Liver (tissue), 9 donors: ENCODE measurements around the gene BMS1. TPM values are rescaled to one million over a fixed set of nuclear protein-coding genes. Genes with fewer than 3 reads are reported as not detected.

Source experiments
- DNase-seq: peaks from one replicate; pipeline ENCODE4 v3.0.0-alpha.2; 2017; ENCODE audit warnings: low spot score
- H3K27ac ChIP-seq, 2 donors: one replicate each; pipeline ENCODE4 v1.7.0; 2013; ENCODE audit warnings: inconsistent platforms in 2 of 2, low read length in 2 of 2, control low read depth in 1 of 2, low read depth in 1 of 2, mild to moderate bottlenecking in 1 of 2
- H3K27me3 ChIP-seq, 4 donors: one replicate each; pipeline versions ENCODE4 v1.6.1 to v1.7.0; 2013; ENCODE audit warnings: low read length in 3 of 4, inconsistent platforms in 1 of 4, mild to moderate bottlenecking in 1 of 4, moderate library complexity in 1 of 4; ENCODE audit not compliant: control insufficient read depth in 4 of 4, insufficient read depth in 4 of 4
- H3K36me3 ChIP-seq, 4 donors: one replicate each; pipeline versions ENCODE4 v1.6.1 to v1.7.0; 2013; ENCODE audit warnings: low read length in 3 of 4, mild to moderate bottlenecking in 3 of 4, low read depth in 1 of 4, moderate library complexity in 1 of 4; ENCODE audit not compliant: control insufficient read depth in 4 of 4, insufficient read depth in 3 of 4
- H3K4me1 ChIP-seq, 4 donors: one replicate each; pipeline versions ENCODE4 v1.6.1 to v1.7.0; 2013; ENCODE audit warnings: low read length in 3 of 4, mild to moderate bottlenecking in 3 of 4, moderate library complexity in 1 of 4; ENCODE audit not compliant: control insufficient read depth in 4 of 4, insufficient read depth in 4 of 4
- H3K4me3 ChIP-seq, 3 donors: one replicate each; pipeline versions ENCODE4 v1.6.1 to v1.7.0; 2013; ENCODE audit warnings: low read length in 3 of 3, control low read depth in 1 of 3, low read depth in 1 of 3, mild to moderate bottlenecking in 1 of 3
- H3K9ac ChIP-seq, 2 donors: one replicate each; pipeline ENCODE4 v1.7.0; 2013; ENCODE audit warnings: low read length in 2 of 2, mild to moderate bottlenecking in 2 of 2, moderate library complexity in 2 of 2, control low read depth in 1 of 2, low read depth in 1 of 2
- H3K9me3 ChIP-seq, 4 donors: one replicate each; pipeline versions ENCODE4 v1.6.1 to v1.7.0; 2013; ENCODE audit warnings: low read length in 3 of 4; ENCODE audit not compliant: control insufficient read depth in 4 of 4
- EGR1 ChIP-seq, 2 donors: IDR thresholded peaks; 2 replicates each; pipeline ENCODE4 v1.6.1; 2016 to 2018; ENCODE audit warnings: antibody characterized with exemption in 2 of 2, low read depth in 2 of 2
- FOXA1 ChIP-seq: IDR thresholded peaks from 2 replicates; pipeline ENCODE4 v1.6.1; 2016; ENCODE audit warnings: antibody characterized with exemption
- FOXA2 ChIP-seq: IDR thresholded peaks from 2 replicates; pipeline ENCODE4 v1.6.1; 2016; ENCODE audit warnings: antibody characterized with exemption
- GABPA ChIP-seq, 2 donors: IDR thresholded peaks in 1 of 2; conservative IDR thresholded peaks in 1 of 2; 2 replicates each; pipeline ENCODE4 v1.6.1; 2016; ENCODE audit warnings: antibody characterized with exemption in 2 of 2, mild to moderate bottlenecking in 1 of 2, moderate library complexity in 1 of 2
- HNF4G ChIP-seq: IDR thresholded peaks from 2 replicates; pipeline ENCODE4 v1.6.1; 2016; ENCODE audit warnings: antibody characterized with exemption
- JUND ChIP-seq, 2 donors: IDR thresholded peaks; 2 replicates each; pipeline ENCODE4 v1.6.1; 2016; ENCODE audit warnings: antibody characterized with exemption in 2 of 2
- NR2F2 ChIP-seq: IDR thresholded peaks from 2 replicates; pipeline ENCODE4 v1.6.1; 2016; ENCODE audit warnings: antibody characterized with exemption
- RAD21 ChIP-seq, 2 donors: IDR thresholded peaks; 2 replicates each; pipeline ENCODE4 v1.6.1; 2016; ENCODE audit warnings: antibody characterized with exemption in 2 of 2, mild to moderate bottlenecking in 2 of 2
- RXRA ChIP-seq, 2 donors: IDR thresholded peaks; 2 replicates each; pipeline ENCODE4 v1.6.1; 2017 to 2018; ENCODE audit warnings: antibody characterized with exemption in 2 of 2, mild to moderate bottlenecking in 1 of 2
- SP1 ChIP-seq: IDR thresholded peaks from 2 replicates; pipeline ENCODE4 v1.6.1; 2018; ENCODE audit warnings: antibody characterized with exemption, mild to moderate bottlenecking
- TAF1 ChIP-seq: conservative IDR thresholded peaks from 2 replicates; pipeline ENCODE4 v1.6.1; 2016; ENCODE audit warnings: antibody characterized with exemption, mild to moderate bottlenecking
- YY1 ChIP-seq: IDR thresholded peaks from 2 replicates; pipeline ENCODE4 v1.6.1; 2016; ENCODE audit warnings: antibody characterized with exemption, mild to moderate bottlenecking
- WGBS: extraction: QIAGEN DNeasy Blood & Tissue Kit; methylation state at CpG from one replicate; pipeline ENCODE4 v1.1.7; 2013; 5-methylcytosine and 5-hydroxymethylcytosine counted together
- polyA plus RNA-seq, 2 donors: library from polyadenylated mRNA; stranded (reverse) in 1 of 2; unstranded in 1 of 2; fragments of 200-250 nt in 1 of 2; fragments of >200 nt in 1 of 2; fragmentation: Nextera tagmentation in 1 of 2; extraction: Ambion mirVana in 1 of 2; gene quantifications; one replicate each; pipeline versions ENCODE4 v1.2.1 to v1.2.3, GENCODE V29; 2013 to 2015
- total RNA-seq, 2 donors: library from RNA; depleted of rRNA; stranded (reverse); fragments of >200 nt; gene quantifications; one replicate each; pipeline ENCODE4 v1.2.3, GENCODE V29; 2014
- TF ChIP-seq, protein P1 (sequence below): fragments of 150-350 bp; IDR thresholded peaks from 2 replicates; pipeline ENCODE4 v1.5.1; 2017; ENCODE audit warnings: improper control_type of control experiment, low read depth, low read length; ENCODE audit not compliant: missing input control
- TF ChIP-seq, protein P2 (sequence below): IDR thresholded peaks from 2 replicates; pipeline ENCODE4 v1.6.1; 2016; ENCODE audit warnings: antibody characterized with exemption
- TF ChIP-seq, protein P3 (sequence below): IDR thresholded peaks from 2 replicates; pipeline ENCODE4 v1.6.1; 2016; ENCODE audit warnings: antibody characterized with exemption
- TF ChIP-seq, protein P4 (sequence below): IDR thresholded peaks from 2 replicates; pipeline ENCODE4 v1.6.1; 2016; ENCODE audit warnings: antibody characterized with exemption, mild to moderate bottlenecking
- TF ChIP-seq, protein P5 (sequence below): IDR thresholded peaks from 2 replicates; pipeline ENCODE4 v1.6.1; 2016; ENCODE audit warnings: antibody characterized with exemption
- donor health status: healthy.
- donor health status: healthy.
- donor health status: healthy.
- donor health status: healthy.
- donor health status: healthy.

The BMS1 gene
- total and polyA plus RNA-seq, 4 donors = 3.6 to 10.4 (median 5.2) TPM

DNA sequence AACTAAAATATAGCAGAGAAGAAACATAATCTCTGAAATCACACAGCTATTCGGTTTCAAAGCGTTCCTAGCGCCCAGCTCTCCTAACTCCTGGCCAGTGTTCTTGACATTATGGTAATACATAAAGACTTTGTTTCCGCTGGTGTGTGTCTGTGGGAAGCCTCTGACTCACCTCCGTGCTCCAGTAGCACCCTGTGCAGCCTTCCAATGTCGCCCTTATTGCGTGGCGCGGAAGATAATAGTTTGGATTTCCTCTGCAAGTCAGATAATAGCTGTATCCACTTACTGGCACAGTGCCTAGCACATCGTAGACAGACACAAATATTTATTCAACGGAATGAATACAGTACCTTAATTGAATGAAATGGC lies 570 bp downstream of the BMS1 start:
- Histone ChIP-seq H3K4me1 (peaks cover 4 to 16% (median 7%) of the 10 kb centered on the region in 4 donors), H3K9me3 (no peaks in the 10 kb centered on the region), H3K4me3 (peak overlapping the region; percentile 80 to 98 (median 89)), H3K9ac (peak overlapping the region; percentile 83 to 85), H3K27me3 (no peaks in the 10 kb centered on the region), H3K27ac (peak overlapping the region; percentile 85 to 90), H3K36me3 (peaks cover 0 to 32% (median 24%) of the 10 kb centered on the region in 4 donors)
- WGBS = 2% methylated on average over 11 of the region's 11 CpGs
- DNase-seq = no peak
- no peak for TF ChIP-seq RAD21 (IDR thresholded peaks at IDR 0.05)
- no peak for TF ChIP-seq YY1
- TF ChIP-seq, protein P1, sequence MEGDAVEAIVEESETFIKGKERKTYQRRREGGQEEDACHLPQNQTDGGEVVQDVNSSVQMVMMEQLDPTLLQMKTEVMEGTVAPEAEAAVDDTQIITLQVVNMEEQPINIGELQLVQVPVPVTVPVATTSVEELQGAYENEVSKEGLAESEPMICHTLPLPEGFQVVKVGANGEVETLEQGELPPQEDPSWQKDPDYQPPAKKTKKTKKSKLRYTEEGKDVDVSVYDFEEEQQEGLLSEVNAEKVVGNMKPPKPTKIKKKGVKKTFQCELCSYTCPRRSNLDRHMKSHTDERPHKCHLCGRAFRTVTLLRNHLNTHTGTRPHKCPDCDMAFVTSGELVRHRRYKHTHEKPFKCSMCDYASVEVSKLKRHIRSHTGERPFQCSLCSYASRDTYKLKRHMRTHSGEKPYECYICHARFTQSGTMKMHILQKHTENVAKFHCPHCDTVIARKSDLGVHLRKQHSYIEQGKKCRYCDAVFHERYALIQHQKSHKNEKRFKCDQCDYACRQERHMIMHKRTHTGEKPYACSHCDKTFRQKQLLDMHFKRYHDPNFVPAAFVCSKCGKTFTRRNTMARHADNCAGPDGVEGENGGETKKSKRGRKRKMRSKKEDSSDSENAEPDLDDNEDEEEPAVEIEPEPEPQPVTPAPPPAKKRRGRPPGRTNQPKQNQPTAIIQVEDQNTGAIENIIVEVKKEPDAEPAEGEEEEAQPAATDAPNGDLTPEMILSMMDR = no peak
- no peak for TF ChIP-seq JUND (IDR thresholded peaks at IDR 0.05)
- no peak for TF ChIP-seq NR2F2
- TF ChIP-seq, protein P2, sequence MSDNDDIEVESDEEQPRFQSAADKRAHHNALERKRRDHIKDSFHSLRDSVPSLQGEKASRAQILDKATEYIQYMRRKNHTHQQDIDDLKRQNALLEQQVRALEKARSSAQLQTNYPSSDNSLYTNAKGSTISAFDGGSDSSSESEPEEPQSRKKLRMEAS = no peak
- TF ChIP-seq SP1 = no peak
- TF ChIP-seq RXRA (IDR thresholded peaks at IDR 0.05) = no peak
- TF ChIP-seq, protein P3, sequence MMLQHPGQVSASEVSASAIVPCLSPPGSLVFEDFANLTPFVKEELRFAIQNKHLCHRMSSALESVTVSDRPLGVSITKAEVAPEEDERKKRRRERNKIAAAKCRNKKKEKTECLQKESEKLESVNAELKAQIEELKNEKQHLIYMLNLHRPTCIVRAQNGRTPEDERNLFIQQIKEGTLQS = no peak
- TF ChIP-seq FOXA2 = no peak
- TF ChIP-seq FOXA1 = no peak
- no peak for TF ChIP-seq EGR1 (IDR thresholded peaks at IDR 0.05; ENCODE audit: low read depth in 2 of 2)
- no peak for TF ChIP-seq HNF4G
- no peak for TF ChIP-seq TAF1
- TF ChIP-seq, protein P4, sequence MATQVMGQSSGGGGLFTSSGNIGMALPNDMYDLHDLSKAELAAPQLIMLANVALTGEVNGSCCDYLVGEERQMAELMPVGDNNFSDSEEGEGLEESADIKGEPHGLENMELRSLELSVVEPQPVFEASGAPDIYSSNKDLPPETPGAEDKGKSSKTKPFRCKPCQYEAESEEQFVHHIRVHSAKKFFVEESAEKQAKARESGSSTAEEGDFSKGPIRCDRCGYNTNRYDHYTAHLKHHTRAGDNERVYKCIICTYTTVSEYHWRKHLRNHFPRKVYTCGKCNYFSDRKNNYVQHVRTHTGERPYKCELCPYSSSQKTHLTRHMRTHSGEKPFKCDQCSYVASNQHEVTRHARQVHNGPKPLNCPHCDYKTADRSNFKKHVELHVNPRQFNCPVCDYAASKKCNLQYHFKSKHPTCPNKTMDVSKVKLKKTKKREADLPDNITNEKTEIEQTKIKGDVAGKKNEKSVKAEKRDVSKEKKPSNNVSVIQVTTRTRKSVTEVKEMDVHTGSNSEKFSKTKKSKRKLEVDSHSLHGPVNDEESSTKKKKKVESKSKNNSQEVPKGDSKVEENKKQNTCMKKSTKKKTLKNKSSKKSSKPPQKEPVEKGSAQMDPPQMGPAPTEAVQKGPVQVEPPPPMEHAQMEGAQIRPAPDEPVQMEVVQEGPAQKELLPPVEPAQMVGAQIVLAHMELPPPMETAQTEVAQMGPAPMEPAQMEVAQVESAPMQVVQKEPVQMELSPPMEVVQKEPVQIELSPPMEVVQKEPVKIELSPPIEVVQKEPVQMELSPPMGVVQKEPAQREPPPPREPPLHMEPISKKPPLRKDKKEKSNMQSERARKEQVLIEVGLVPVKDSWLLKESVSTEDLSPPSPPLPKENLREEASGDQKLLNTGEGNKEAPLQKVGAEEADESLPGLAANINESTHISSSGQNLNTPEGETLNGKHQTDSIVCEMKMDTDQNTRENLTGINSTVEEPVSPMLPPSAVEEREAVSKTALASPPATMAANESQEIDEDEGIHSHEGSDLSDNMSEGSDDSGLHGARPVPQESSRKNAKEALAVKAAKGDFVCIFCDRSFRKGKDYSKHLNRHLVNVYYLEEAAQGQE = no peak
- no peak for TF ChIP-seq GABPA (IDR thresholded peaks at IDR 0.05 in 1 of 2, conservative IDR thresholded peaks at IDR 0.05 in 1 of 2)
- TF ChIP-seq, protein P5, sequence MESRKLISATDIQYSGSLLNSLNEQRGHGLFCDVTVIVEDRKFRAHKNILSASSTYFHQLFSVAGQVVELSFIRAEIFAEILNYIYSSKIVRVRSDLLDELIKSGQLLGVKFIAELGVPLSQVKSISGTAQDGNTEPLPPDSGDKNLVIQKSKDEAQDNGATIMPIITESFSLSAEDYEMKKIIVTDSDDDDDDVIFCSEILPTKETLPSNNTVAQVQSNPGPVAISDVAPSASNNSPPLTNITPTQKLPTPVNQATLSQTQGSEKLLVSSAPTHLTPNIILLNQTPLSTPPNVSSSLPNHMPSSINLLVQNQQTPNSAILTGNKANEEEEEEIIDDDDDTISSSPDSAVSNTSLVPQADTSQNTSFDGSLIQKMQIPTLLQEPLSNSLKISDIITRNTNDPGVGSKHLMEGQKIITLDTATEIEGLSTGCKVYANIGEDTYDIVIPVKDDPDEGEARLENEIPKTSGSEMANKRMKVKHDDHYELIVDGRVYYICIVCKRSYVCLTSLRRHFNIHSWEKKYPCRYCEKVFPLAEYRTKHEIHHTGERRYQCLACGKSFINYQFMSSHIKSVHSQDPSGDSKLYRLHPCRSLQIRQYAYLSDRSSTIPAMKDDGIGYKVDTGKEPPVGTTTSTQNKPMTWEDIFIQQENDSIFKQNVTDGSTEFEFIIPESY = no peak

DNA sequence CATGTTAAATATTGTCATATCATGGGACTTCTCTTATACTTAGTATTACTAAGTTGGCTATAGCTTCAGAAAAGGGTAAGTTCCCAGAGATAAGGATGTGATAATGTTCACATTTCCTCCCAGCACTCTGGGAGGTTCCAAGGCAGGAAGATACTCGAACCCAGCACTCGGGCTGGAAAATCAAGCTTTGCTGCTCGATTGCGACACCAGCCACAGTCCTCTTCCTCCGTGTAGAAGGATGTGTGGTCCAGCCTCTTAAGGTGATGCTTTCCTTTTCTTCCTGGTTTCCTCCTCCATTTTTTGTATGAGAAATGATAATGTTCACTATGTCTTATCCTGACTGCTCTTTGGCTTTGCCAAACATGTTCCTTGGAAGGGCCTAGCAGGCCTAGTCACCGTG lies 3.2 kb downstream of the BMS1 start:
- no peak for DNase-seq
- no peaks in the 10 kb centered on the region for H3K9me3 ChIP-seq
- H3K4me3 ChIP-seq = no peak overlapping the region
- H3K36me3 ChIP-seq = peaks cover 8 to 54% (median 41%) of the 10 kb centered on the region in 4 donors
- peaks cover 4 to 16% (median 7%) of the 10 kb centered on the region in 4 donors for H3K4me1 ChIP-seq
- 90% methylated on average over 6 of the region's 6 CpGs for WGBS
- H3K27ac ChIP-seq = no peak overlapping the region
- H3K27me3 ChIP-seq = no peaks in the 10 kb centered on the region
- no peak overlapping the region for H3K9ac ChIP-seq
- no peak for TF ChIP-seq SP1
- TF ChIP-seq, protein P4 = no peak
- TF ChIP-seq, protein P5 = no peak
- TF ChIP-seq, protein P3 = no peak
- no peak for TF ChIP-seq FOXA1
